Aorta (tissue), 5 donors: Measurements from ENCODE around the gene NINJ2. TPM values are rescaled to one million over a fixed set of nuclear protein-coding genes. Genes with fewer than 3 reads are reported as not detected.
"Not testable (repeated sequence)": the region's sequence is repeated elsewhere in the genome, so short reads cannot be mapped to it uniquely, and the experiment has no call there.

Source experiments
- ATAC-seq: fragments of 200-7000 bp; cut with Tn5 transposase; one replicate; pipeline ENCODE4 v1.9.1; 2022; ENCODE audit warnings: moderate library complexity; ENCODE audit not compliant: low FRiP score
- DNase-seq, 2 donors: peaks; one replicate each; pipeline ENCODE4 v3.0.0-alpha.2; 2020
- H3K27ac ChIP-seq, 2 donors: one replicate each; pipeline ENCODE4 v1.5.1; 2013; ENCODE audit warnings: low read length in 2 of 2, mild to moderate bottlenecking in 2 of 2, moderate library complexity in 2 of 2, control low read depth in 1 of 2, inconsistent platforms in 1 of 2, low read depth in 1 of 2
- H3K27me3 ChIP-seq, 2 donors: one replicate each; pipeline ENCODE4 v1.6.1; 2013; ENCODE audit warnings: control low read depth in 1 of 2, low read length in 1 of 2, mild to moderate bottlenecking in 1 of 2, moderate library complexity in 1 of 2; ENCODE audit not compliant: insufficient read depth in 2 of 2, control insufficient read depth in 1 of 2
- H3K36me3 ChIP-seq, 2 donors: one replicate each; pipeline ENCODE4 v1.6.1; 2013; ENCODE audit warnings: control low read depth in 1 of 2, low read length in 1 of 2, mild to moderate bottlenecking in 1 of 2; ENCODE audit not compliant: insufficient read depth in 2 of 2, control insufficient read depth in 1 of 2
- H3K4me1 ChIP-seq, 2 donors: one replicate each; pipeline ENCODE4 v1.6.1; 2013; ENCODE audit warnings: low read length in 2 of 2, control low read depth in 1 of 2, mild to moderate bottlenecking in 1 of 2, moderate library complexity in 1 of 2; ENCODE audit not compliant: insufficient read depth in 2 of 2, control insufficient read depth in 1 of 2
- H3K4me3 ChIP-seq, 2 donors: one replicate each; pipeline ENCODE4 v1.5.1; 2013; ENCODE audit warnings: low read length in 2 of 2, control low read depth in 1 of 2, mild to moderate bottlenecking in 1 of 2
- H3K9me3 ChIP-seq: one replicate; pipeline ENCODE4 v1.6.1; 2013; ENCODE audit warnings: mild to moderate bottlenecking, low read length; ENCODE audit not compliant: control insufficient read depth
- WGBS, 2 donors: extraction: QIAGEN DNeasy Blood & Tissue Kit; methylation state at CpG; one replicate each; pipeline ENCODE4 v1.1.7; 2013; 5-methylcytosine and 5-hydroxymethylcytosine counted together
- intact Hi-C, 2 donors: fragments of 100-400 bp; cut with DNase I; formaldehyde crosslinking; loops; one replicate each; pipeline versions ENCODE4 v1.14.2 to v1.15.0; 2022
- polyA plus RNA-seq, 2 donors: library from polyadenylated mRNA; stranded (reverse); fragments of 200-250 nt; gene quantifications; one replicate each; pipeline ENCODE4 v1.2.3, GENCODE V29; 2013
- total RNA-seq, 2 donors: library from RNA; stranded (reverse); fragmentation: NEBNext Ultra II Directional; extraction: Animal tissue kit (Norgen Biotek cat#: 25700); gene quantifications; one replicate each; pipeline ENCODE4 v1.2.1, GENCODE V29; 2021
- donor health status: healthy with polysubstance abuse.
- donor health status: Bipolar disorder and iron deficiency.
- donor health status: DM: no; HTN: no; CAD: no.
- donor health status: DM: no; HTN: no; CAD: no.
- donor health status: DM: yes; HTN: yes; CAD: no.

The NINJ2 gene
- total and polyA plus RNA-seq, 4 donors = 0.95 to 11.2 (median 4.9) TPM

- H3K27me3 ChIP-seq, H3K9me3 ChIP-seq, DNase-seq, H3K4me1 ChIP-seq, ATAC-seq, H3K4me3 ChIP-seq, H3K36me3 ChIP-seq, intact Hi-C loops, H3K27ac ChIP-seq: not testable (repeated sequence)
- WGBS, 2 donors = 97 to 100% methylated on average over 1 of the region's 1 CpG
Observed at GRCh38 chr12:628742-629078, 34.5 kb downstream of the NINJ2 start.

DNA sequence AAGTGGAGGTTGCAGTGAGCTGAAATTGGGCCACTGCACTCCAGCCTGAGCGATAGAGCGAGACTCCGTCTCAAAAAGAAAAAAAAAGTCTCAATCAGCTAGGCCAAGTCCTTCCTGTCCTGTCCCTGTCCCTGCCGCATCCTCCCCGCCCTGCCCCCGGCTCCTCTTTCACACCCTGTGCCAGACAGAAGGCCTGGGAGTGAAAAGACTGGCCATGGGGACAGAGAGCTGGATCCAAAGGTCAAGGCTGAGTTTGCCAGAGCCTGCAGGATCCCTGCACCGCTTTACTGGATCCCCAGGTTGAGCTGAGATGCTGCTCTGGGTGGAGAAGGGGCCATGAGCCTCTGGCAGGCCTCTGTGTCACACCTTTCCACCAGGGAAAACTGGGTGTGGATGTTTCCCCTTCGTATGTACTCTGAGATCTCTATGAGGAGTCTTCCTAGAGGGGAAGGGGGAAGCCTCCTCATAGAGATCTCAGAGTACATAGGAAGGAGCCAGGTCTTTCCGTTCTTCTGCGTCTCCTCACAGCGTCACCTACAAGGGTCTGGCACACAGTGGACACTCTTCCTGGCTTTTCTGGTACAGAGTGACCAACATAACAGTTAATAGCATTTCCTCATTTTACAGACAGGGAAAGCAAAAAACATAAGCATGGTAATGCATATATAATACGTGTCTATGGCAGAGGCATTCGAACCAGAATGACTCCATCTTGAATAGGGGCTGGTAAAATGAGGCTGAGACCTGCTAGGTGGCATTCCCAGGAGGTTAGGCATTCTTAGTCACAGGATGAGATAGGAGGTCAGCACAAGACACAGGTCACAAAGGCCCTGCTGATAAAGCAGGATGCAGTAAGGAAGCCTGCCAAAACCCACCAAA, 35.1 kb downstream of the NINJ2 start:
- no peak overlapping the region for H3K27ac ChIP-seq
- DNase-seq (no peak), ATAC-seq (peak; percentile 41)

DNA sequence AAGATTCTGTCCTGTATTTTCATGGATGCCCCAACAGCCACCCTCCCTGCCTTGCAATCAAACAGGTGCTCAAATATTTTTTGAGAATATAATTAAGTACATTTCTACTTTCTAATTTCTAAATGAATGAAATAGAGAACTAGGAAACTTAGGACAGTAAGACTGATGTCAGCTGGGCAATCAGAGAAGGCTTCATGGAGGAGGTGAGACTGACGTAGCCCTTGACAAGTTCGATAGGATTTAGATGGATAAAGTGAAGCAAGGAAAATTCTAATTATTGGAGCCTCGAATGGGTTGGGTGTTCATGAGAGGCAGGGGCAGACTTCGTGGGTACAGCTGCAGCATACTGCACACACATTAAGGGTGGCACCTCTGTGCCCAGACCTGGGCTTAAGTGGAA, 36.0 kb downstream of the NINJ2 start:
- no peaks in the 10 kb centered on the region for H3K9me3 ChIP-seq
- no peak overlapping the region for H3K4me3 ChIP-seq
- no peaks in the 10 kb centered on the region for H3K36me3 ChIP-seq
- peaks cover 0 to 2% of the 10 kb centered on the region in 2 donors for H3K4me1 ChIP-seq
- H3K27ac ChIP-seq = no peak overlapping the region
- DNase-seq (no peak), ATAC-seq (no peak)
- intact Hi-C loops = no loop called here
- WGBS, 2 donors = 93 to 96% methylated on average over 4 of the region's 4 CpGs
- H3K27me3 ChIP-seq = no peaks in the 10 kb centered on the region

More for the DNA sequence above, 35.1 kb downstream of the NINJ2 start:
- Histone ChIP-seq H3K27me3 (no peaks in the 10 kb centered on the region), H3K9me3 (no peaks in the 10 kb centered on the region), H3K4me3 (no peak overlapping the region), H3K36me3 (no peaks in the 10 kb centered on the region), H3K4me1 (peaks cover 2% of the 10 kb centered on the region in 2 donors)
- intact Hi-C loops = no loop called here
- 95 to 99% methylated on average over 13 of the region's 13 CpGs for WGBS, 2 donors

DNA sequence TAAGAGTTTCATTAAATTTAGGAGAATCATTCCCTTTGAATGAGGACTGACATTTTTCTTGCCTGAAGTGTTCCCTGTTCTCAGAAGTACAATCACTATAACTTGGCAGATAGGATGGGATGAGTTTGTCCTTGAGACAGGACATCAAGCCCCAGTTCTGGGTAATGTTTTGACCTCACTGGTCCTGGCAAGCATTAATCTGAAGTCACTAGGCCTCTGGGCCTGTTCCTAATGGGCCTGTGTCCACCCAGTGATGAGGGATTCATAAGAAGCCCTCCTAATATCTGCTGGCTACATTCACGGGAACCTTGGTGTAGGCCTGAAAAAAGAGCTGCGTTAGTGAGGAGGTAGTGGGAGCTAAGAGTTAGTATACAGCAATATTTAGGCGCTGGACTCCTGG, 37.2 kb downstream of the NINJ2 start:
- Histone ChIP-seq H3K27ac (no peak overlapping the region), H3K4me1 (peaks cover 0 to 2% of the 10 kb centered on the region in 2 donors), H3K36me3 (no peaks in the 10 kb centered on the region), H3K27me3 (no peaks in the 10 kb centered on the region), H3K9me3 (no peaks in the 10 kb centered on the region), H3K4me3 (no peak overlapping the region)
- intact Hi-C loops = no loop called here
- ATAC-seq (no peak), DNase-seq (no peak)
- 97 to 98% methylated on average over 3 of the region's 3 CpGs for WGBS, 2 donors

- DNase-seq = no peak
- Histone ChIP-seq H3K27ac (no peak overlapping the region), H3K4me3 (no peak overlapping the region), H3K36me3 (no peaks in the 10 kb centered on the region), H3K4me1 (no peaks in the 10 kb centered on the region), H3K9me3 (no peaks in the 10 kb centered on the region), H3K27me3 (no peaks in the 10 kb centered on the region)
- intact Hi-C loops = no loop called here
- 95 to 97% methylated on average over 4 of the region's 4 CpGs for WGBS, 2 donors
- ATAC-seq = no peak
Observed at GRCh38 chr12:623865-624372, 39.3 kb downstream of the NINJ2 start.

DNA sequence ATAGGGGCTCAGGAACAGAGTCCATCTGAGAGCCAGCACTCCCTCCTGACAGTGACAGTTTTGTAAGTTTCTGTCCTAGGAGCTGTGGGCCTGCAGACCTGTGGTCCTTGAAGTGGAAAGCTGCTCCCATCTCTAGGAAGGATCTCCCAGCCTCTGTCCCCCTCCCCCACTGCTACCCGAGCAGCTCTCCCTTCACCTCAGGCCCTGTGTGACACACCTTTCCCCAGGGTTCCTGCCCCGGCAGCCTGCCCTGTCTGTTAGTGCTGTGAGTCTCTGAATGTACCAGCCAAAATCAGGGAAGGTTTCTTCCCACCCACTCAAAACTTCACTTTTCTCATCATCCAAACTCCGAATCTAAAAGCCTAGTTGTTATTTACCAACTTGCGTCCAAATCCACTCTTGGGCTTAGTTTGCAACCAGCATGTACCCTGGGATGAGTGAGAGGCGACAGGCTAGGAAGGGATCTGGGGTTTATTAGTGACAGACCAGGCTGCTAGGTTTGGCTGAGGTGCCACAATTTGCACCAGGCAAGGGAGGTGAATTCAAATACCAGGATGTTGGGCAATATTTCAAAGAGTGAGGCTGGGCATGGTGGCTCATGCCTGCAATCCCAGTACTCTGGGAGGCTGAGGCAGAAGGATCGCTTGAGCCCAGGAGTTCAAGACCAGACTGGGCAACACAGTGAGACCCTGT, 39.9 kb downstream of the NINJ2 start:
- ATAC-seq (no peak), DNase-seq (no peak)
- Histone ChIP-seq H3K9me3 (no peaks in the 10 kb centered on the region), H3K36me3 (no peaks in the 10 kb centered on the region), H3K4me1 (no peaks in the 10 kb centered on the region), H3K4me3 (no peak overlapping the region), H3K27ac (no peak overlapping the region), H3K27me3 (no peaks in the 10 kb centered on the region)
- WGBS, 2 donors = 88 to 89% methylated on average over 6 of the region's 6 CpGs
- intact Hi-C loops = no loop called here

DNA sequence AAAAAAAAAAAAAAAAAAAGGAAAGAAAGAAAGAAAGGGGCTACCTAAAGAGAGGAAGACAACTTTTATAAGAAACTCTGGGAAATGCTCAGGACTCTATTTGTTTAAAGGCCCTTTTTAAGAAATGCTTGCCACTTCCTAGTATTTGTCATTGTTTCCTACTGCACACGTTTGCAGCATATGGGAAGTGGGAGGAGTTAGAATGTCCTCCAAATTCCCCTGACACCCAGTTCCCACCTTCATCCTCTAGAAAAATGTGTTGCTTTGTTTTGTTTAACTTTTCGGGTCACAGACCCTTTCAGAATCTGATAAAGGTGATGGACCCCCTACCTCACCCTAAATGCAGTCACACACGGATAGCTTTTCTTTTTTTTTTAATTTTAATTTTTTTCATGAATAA, 40.8 kb downstream of the NINJ2 start:
- H3K27ac ChIP-seq = no peak overlapping the region
- intact Hi-C loops = no loop called here
- H3K9me3 ChIP-seq = no peaks in the 10 kb centered on the region
- no peaks in the 10 kb centered on the region for H3K36me3 ChIP-seq
- no peaks in the 10 kb centered on the region for H3K4me1 ChIP-seq
- H3K27me3 ChIP-seq = no peaks in the 10 kb centered on the region
- WGBS, 2 donors = 65 to 70% methylated on average over 3 of the region's 3 CpGs
- DNase-seq = no peak
- no peak overlapping the region for H3K4me3 ChIP-seq
- ATAC-seq = peak; percentile 57

GRCh38 chr12:619346-619745, 43.9 kb downstream of the NINJ2 start:
- Histone ChIP-seq H3K4me3 (no peak overlapping the region), H3K27ac (no peak overlapping the region), H3K9me3 (no peaks in the 10 kb centered on the region), H3K36me3 (no peaks in the 10 kb centered on the region), H3K27me3 (no peaks in the 10 kb centered on the region), H3K4me1 (no peaks in the 10 kb centered on the region)
- 65 to 66% methylated on average over 4 of the region's 4 CpGs for WGBS, 2 donors
- intact Hi-C loops = no loop called here
- no peak for DNase-seq
- ATAC-seq = no peak

GRCh38 chr12:618605-619004, 44.6 kb downstream of the NINJ2 start:
- no peaks in the 10 kb centered on the region for H3K4me1 ChIP-seq
- no peaks in the 10 kb centered on the region for H3K36me3 ChIP-seq
- intact Hi-C loops = no loop called here
- 85 to 88% methylated on average over 6 of the region's 6 CpGs for WGBS, 2 donors
- ATAC-seq (no peak), DNase-seq (no peak)
- no peak overlapping the region for H3K4me3 ChIP-seq
- H3K27me3 ChIP-seq = no peaks in the 10 kb centered on the region
- no peak overlapping the region for H3K27ac ChIP-seq
- no peaks in the 10 kb centered on the region for H3K9me3 ChIP-seq
